ENCODE data around the gene THOC5. TPM values are rescaled to one million over a fixed set of nuclear protein-coding genes. Genes with fewer than 3 reads are reported as not detected.

THOC5 gene
- total RNA-seq, 1 experiment from 2014 or later, result 74.6 TPM

DNA sequence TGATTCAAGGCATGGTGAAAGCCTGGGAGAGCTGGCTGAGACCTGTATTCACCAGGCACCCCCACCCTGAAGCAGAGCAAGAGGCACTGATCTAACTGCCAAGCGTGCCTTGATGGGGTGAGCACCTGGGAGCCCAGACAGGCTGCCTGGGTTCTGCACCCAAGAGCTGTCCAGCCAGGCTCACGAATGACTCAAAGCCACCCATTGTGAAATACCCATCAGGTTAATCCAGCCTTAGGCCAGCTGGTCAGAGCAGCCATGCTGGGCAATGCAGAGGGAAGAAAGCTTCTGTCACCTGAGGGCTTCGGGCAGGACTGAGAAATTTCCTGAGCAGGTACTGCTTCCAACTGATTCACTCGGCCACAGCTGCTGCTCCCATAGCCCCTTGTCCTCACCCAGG, 22.1 kb downstream of the THOC5 start:
- H3K36me3 Mint-ChIP-seq (ENCODE audit: insufficient read depth, unreplicated experiment), result peaks cover 55% of the 10 kb centered on the region
- no peak overlapping the region for H3K4me3 Mint-ChIP-seq (ENCODE audit: unreplicated experiment)
- Histone ChIP-seq H3K27me3 (replicated peaks; ENCODE audit: control insufficient read depth, insufficient read depth, low read length) (no peaks in the 10 kb centered on the region), H3K4me3 (ENCODE audit: low read depth, low read length) (no peak overlapping the region), H3K4me1 (no peaks in the 10 kb centered on the region), H3K36me3 (ENCODE audit: control insufficient read depth, insufficient read depth, low read length) (peaks cover 8% of the 10 kb centered on the region), H3K9me3 (no peaks in the 10 kb centered on the region)
- no peaks in the 10 kb centered on the region for H3K4me1 Mint-ChIP-seq (ENCODE audit: low read depth, unreplicated experiment)
- ChIA-PET CTCF (no interaction called here), POLR2A (no interaction called here)
- no peak for DNase-seq
- intact Hi-C loops (cut with micrococcal nuclease; ENCODE audit: unreplicated experiment), result no loop called here
- TF ChIP-seq, protein P1, sequence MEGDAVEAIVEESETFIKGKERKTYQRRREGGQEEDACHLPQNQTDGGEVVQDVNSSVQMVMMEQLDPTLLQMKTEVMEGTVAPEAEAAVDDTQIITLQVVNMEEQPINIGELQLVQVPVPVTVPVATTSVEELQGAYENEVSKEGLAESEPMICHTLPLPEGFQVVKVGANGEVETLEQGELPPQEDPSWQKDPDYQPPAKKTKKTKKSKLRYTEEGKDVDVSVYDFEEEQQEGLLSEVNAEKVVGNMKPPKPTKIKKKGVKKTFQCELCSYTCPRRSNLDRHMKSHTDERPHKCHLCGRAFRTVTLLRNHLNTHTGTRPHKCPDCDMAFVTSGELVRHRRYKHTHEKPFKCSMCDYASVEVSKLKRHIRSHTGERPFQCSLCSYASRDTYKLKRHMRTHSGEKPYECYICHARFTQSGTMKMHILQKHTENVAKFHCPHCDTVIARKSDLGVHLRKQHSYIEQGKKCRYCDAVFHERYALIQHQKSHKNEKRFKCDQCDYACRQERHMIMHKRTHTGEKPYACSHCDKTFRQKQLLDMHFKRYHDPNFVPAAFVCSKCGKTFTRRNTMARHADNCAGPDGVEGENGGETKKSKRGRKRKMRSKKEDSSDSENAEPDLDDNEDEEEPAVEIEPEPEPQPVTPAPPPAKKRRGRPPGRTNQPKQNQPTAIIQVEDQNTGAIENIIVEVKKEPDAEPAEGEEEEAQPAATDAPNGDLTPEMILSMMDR (IDR thresholded peaks at IDR 0.05; ENCODE audit: insufficient read depth in 1 of 2, low read depth in 1 of 2, low read length in 1 of 2, severe bottlenecking in 1 of 2, unreplicated experiment in 1 of 2), result no peak
- no TSS peak for BruUV-seq (replicated peaks)
- H3K27ac Mint-ChIP-seq (ENCODE audit: unreplicated experiment), result no peak overlapping the region
- no peaks in the 10 kb centered on the region for H3K27me3 Mint-ChIP-seq (ENCODE audit: insufficient read depth, unreplicated experiment)
- H3K9me3 Mint-ChIP-seq (ENCODE audit: unreplicated experiment), result no peaks in the 10 kb centered on the region

DNA sequence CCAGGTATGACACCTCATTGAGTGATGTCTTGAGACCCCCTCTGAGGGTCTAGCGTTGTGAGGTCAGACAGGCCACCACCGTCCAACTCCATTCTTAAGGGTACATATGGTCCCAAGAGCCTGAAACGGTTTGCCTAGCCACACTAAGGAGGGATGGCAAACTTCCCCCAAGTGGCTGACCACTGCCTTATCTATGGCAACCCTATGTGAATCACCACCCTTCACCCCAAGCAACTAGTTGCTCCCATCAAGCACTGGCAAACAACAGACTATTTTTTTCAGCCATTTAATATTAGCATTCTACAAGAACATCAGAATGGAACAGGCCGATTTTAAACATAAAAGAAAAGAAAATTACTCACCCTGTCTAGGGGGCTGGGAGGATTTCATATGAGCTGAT, 22.8 kb downstream of the THOC5 start:
- Histone ChIP-seq H3K4me1 (no peaks in the 10 kb centered on the region), H3K36me3 (ENCODE audit: control insufficient read depth, insufficient read depth, low read length) (peaks cover 8% of the 10 kb centered on the region), H3K27me3 (replicated peaks; ENCODE audit: control insufficient read depth, insufficient read depth, low read length) (no peaks in the 10 kb centered on the region), H3K4me3 (ENCODE audit: low read depth, low read length) (no peak overlapping the region), H3K9me3 (no peaks in the 10 kb centered on the region)
- DNase-seq, result no peak
- H3K27ac Mint-ChIP-seq (ENCODE audit: unreplicated experiment), result no peak overlapping the region
- no peaks in the 10 kb centered on the region for H3K27me3 Mint-ChIP-seq (ENCODE audit: insufficient read depth, unreplicated experiment)
- H3K4me3 Mint-ChIP-seq (ENCODE audit: unreplicated experiment), result no peak overlapping the region
- peaks cover 52% of the 10 kb centered on the region for H3K36me3 Mint-ChIP-seq (ENCODE audit: insufficient read depth, unreplicated experiment)
- BruUV-seq (replicated peaks), result no TSS peak
- TF ChIP-seq, protein P1 (IDR thresholded peaks at IDR 0.05; ENCODE audit: insufficient read depth in 1 of 2, low read depth in 1 of 2, low read length in 1 of 2, severe bottlenecking in 1 of 2, unreplicated experiment in 1 of 2), result no peak
- ChIA-PET CTCF (no interaction called here), POLR2A (no interaction called here)
- no peaks in the 10 kb centered on the region for H3K9me3 Mint-ChIP-seq (ENCODE audit: unreplicated experiment)
- H3K4me1 Mint-ChIP-seq (ENCODE audit: low read depth, unreplicated experiment), result no peaks in the 10 kb centered on the region
- intact Hi-C loops (cut with micrococcal nuclease; ENCODE audit: unreplicated experiment), result no loop called here

DNA sequence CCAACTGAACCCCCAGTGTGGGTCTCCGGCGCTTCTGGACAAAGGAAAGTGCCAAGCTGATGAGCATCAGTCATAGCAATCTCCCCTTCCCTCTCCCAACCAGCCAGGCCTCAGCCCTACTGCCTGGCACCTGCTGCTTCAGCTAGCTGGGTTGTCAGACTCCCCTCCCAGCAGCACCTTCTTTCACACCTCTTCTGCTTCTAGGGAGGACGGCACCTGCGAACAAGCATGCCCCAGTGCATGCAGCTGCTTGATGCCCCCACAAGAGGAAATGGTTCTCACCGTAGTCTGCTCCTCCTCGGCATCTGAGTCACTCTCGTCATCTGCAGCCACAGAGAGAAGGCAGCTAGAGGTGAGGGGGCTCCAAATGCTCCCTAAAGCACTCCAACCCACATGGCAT, 25.4 kb downstream of the THOC5 start:
- TF ChIP-seq, protein P1 (IDR thresholded peaks at IDR 0.05; ENCODE audit: insufficient read depth in 1 of 2, low read depth in 1 of 2, low read length in 1 of 2, severe bottlenecking in 1 of 2, unreplicated experiment in 1 of 2), result no peak
- no peak overlapping the region for H3K27ac Mint-ChIP-seq (ENCODE audit: unreplicated experiment)
- intact Hi-C loops (cut with micrococcal nuclease; ENCODE audit: unreplicated experiment), result loop anchor here (10.0 kb wide), 1 partner anchor 223 kb away; the partner anchor contains the start of gene GAS2L1
- H3K4me1 Mint-ChIP-seq (ENCODE audit: low read depth, unreplicated experiment), result no peaks in the 10 kb centered on the region
- H3K4me1 ChIP-seq, result no peaks in the 10 kb centered on the region; the same call in 1 of the 2 replicates
- H3K27me3 Mint-ChIP-seq (ENCODE audit: insufficient read depth, unreplicated experiment), result no peaks in the 10 kb centered on the region
- H3K36me3 ChIP-seq (ENCODE audit: control insufficient read depth, insufficient read depth, low read length), result peaks cover 13% of the 10 kb centered on the region
- H3K9me3 ChIP-seq, result no peaks in the 10 kb centered on the region
- BruUV-seq (replicated peaks), result no TSS peak
- no peaks in the 10 kb centered on the region for H3K9me3 Mint-ChIP-seq (ENCODE audit: unreplicated experiment)
- H3K36me3 Mint-ChIP-seq (ENCODE audit: insufficient read depth, unreplicated experiment), result peaks cover 55% of the 10 kb centered on the region
- ChIA-PET CTCF (no interaction called here), POLR2A (no interaction called here)
- H3K4me3 ChIP-seq (ENCODE audit: low read depth, low read length), result no peak overlapping the region
- no peak overlapping the region for H3K4me3 Mint-ChIP-seq (ENCODE audit: unreplicated experiment)
- DNase-seq, result no peak
- no peaks in the 10 kb centered on the region for H3K27me3 ChIP-seq (replicated peaks; ENCODE audit: control insufficient read depth, insufficient read depth, low read length)
